Endometrial microvascular endothelial cells (primary cell): ENCODE results near the gene SUMF1. TPM values are rescaled to one million over a fixed set of nuclear protein-coding genes. Genes with fewer than 3 reads are reported as not detected.

ENCODE experiments used
- in situ Hi-C: cut with HindIII; loops from 2 replicates; pipeline ENCODE4 v1.10.0; 2017; ENCODE audit warnings: low sequenced_read_pairs, low pct_unique_long_range_greater_than_20kb; ENCODE audit errors: inconsistent ontology term
- total RNA-seq: library from RNA; depleted of rRNA; stranded (reverse); fragments of >200 nt; gene quantifications from one replicate; pipeline ENCODE4 v1.2.3, GENCODE V29; 2015; ENCODE audit errors: inconsistent ontology term

Gene SUMF1
- 56.0 TPM for total RNA-seq

- in situ Hi-C loops: no loop called here
These were observed at the start of gene SUMF1 for GRCh38 chr3:4466741-4467521. SUMF1 (minus strand) TSS chr3:4467269; CDS start chr3:4467245, 24 bp downstream.

- in situ Hi-C loops: no loop called here
These were observed 49.0 kb upstream of the SUMF1 start for GRCh38 chr3:4515916-4516579.

- in situ Hi-C loops: no loop called here
These were observed 47.8 kb upstream of the SUMF1 start for GRCh38 chr3:4514916-4515315.

GRCh38 chr3:4514321-4514720 is 47.3 kb upstream of the SUMF1 start:
- in situ Hi-C loops: no loop called here

- in situ Hi-C loops: no loop called here
These were observed 46.0 kb upstream of the SUMF1 start for GRCh38 chr3:4512895-4513616.

GRCh38 chr3:4511491-4512262 is 44.6 kb upstream of the SUMF1 start:
- in situ Hi-C loops: no loop called here

- in situ Hi-C loops: no loop called here
These were observed 43.1 kb upstream of the SUMF1 start for GRCh38 chr3:4509983-4510755.

- in situ Hi-C loops: no loop called here
These were observed 42.0 kb upstream of the SUMF1 start for GRCh38 chr3:4509043-4509442.

- in situ Hi-C loops: no loop called here
These were observed 41.2 kb upstream of the SUMF1 start for GRCh38 chr3:4508048-4508981.

- in situ Hi-C loops: no loop called here
These were observed 40.0 kb upstream of the SUMF1 start for GRCh38 chr3:4507024-4507596.

GRCh38 chr3:4506559-4507023 is 39.5 kb upstream of the SUMF1 start:
- in situ Hi-C loops: no loop called here

- in situ Hi-C loops: no loop called here
These were observed 38.9 kb upstream of the SUMF1 start for GRCh38 chr3:4505688-4506558.

- in situ Hi-C loops: no loop called here
These were observed 37.5 kb upstream of the SUMF1 start for GRCh38 chr3:4504340-4505261.

- in situ Hi-C loops: no loop called here
These were observed 36.0 kb upstream of the SUMF1 start for GRCh38 chr3:4503050-4503449.

- in situ Hi-C loops: no loop called here
These were observed 34.9 kb upstream of the SUMF1 start for GRCh38 chr3:4501927-4502326.
